Stimulated activated CD8-positive, alpha-beta memory T cell treated with anti-CD3 and anti-CD28 coated beads, Interleukin-7, amount 100 ng/mL, for 4 hours (primary cell): ENCODE data around the gene C9orf43.
"Not testable (repeated sequence)": the region's sequence is repeated elsewhere in the genome, so short reads cannot be mapped to it uniquely, and the experiment has no call there.

Experiments used
- DNase-seq, 2 donors: peaks; one replicate each; pipeline ENCODE4 v3.0.0-alpha.2; 2020; ENCODE audit warnings: low read depth in 2 of 2

C9orf43 gene

GRCh38 chr9:113417370-113417769 lies 6.8 kb downstream of the C9orf43 start:
- DNase-seq = no peak

- DNase-seq = no peak
These were observed 11.2 kb downstream of the C9orf43 start for GRCh38 chr9:113421726-113422125.

- no peak for DNase-seq
These were observed 14.5 kb downstream of the C9orf43 start for GRCh38 chr9:113425072-113425471.

- no peak for DNase-seq
These were observed 16.2 kb downstream of the C9orf43 start for GRCh38 chr9:113426701-113427100.

GRCh38 chr9:113427629-113428028 lies 17.1 kb downstream of the C9orf43 start:
- no peak for DNase-seq

- no peak for DNase-seq
These were observed 17.6 kb downstream of the C9orf43 start for GRCh38 chr9:113428062-113428615.

GRCh38 chr9:113431191-113431590 lies 20.6 kb downstream of the C9orf43 start:
- no peak for DNase-seq

- DNase-seq = no peak
These were observed 26.4 kb downstream of the C9orf43 start for GRCh38 chr9:113436728-113437515.

- not testable (repeated sequence) for DNase-seq
These were observed 27.2 kb downstream of the C9orf43 start for GRCh38 chr9:113437716-113438115.

- DNase-seq = no peak
These were observed 34.2 kb downstream of the C9orf43 start for GRCh38 chr9:113444736-113445135.

- DNase-seq = no peak
These were observed 35.8 kb downstream of the C9orf43 start for GRCh38 chr9:113446323-113446740.

GRCh38 chr9:113449376-113449775 lies 38.8 kb downstream of the C9orf43 start:
- no peak for DNase-seq

- no peak for DNase-seq
These were observed 41.6 kb downstream of the C9orf43 start for GRCh38 chr9:113452113-113452605.

- no peak for DNase-seq
These were observed 44.6 kb downstream of the C9orf43 start for GRCh38 chr9:113454914-113455761.

- no peak for DNase-seq
These were observed 45.7 kb downstream of the C9orf43 start for GRCh38 chr9:113456235-113456634.

GRCh38 chr9:113461285-113461684 lies 50.7 kb downstream of the C9orf43 start:
- DNase-seq = no peak

GRCh38 chr9:113461943-113462342 lies 51.4 kb downstream of the C9orf43 start:
- DNase-seq = no peak

- no peak for DNase-seq
These were observed 52.3 kb downstream of the C9orf43 start for GRCh38 chr9:113462781-113463286.

GRCh38 chr9:113463418-113464285 lies 53.1 kb downstream of the C9orf43 start, which contains the start of gene RGS3:
RGS3 (plus strand) TSS chr9:113463727; CDS start chr9:113463803, 76 bp downstream.
- DNase-seq = no peak

- DNase-seq = no peak
These were observed 53.7 kb downstream of the C9orf43 start for GRCh38 chr9:113464286-113464660.

GRCh38 chr9:113465599-113466140 lies 55.1 kb downstream of the C9orf43 start:
- DNase-seq = no peak
